NCI-H446 treated with DMSO at 0.1 percent for 48 hours (cell line): ENCODE measurements around the gene CPM.
"Not testable (repeated sequence)": the region's sequence is repeated elsewhere in the genome, so short reads cannot be mapped to it uniquely, and the experiment has no call there.

Source experiments
- DNase-seq: peaks from one replicate; lab custom pipeline; 2025; lab: John Stamatoyannopoulos, UW

The CPM gene

DNA sequence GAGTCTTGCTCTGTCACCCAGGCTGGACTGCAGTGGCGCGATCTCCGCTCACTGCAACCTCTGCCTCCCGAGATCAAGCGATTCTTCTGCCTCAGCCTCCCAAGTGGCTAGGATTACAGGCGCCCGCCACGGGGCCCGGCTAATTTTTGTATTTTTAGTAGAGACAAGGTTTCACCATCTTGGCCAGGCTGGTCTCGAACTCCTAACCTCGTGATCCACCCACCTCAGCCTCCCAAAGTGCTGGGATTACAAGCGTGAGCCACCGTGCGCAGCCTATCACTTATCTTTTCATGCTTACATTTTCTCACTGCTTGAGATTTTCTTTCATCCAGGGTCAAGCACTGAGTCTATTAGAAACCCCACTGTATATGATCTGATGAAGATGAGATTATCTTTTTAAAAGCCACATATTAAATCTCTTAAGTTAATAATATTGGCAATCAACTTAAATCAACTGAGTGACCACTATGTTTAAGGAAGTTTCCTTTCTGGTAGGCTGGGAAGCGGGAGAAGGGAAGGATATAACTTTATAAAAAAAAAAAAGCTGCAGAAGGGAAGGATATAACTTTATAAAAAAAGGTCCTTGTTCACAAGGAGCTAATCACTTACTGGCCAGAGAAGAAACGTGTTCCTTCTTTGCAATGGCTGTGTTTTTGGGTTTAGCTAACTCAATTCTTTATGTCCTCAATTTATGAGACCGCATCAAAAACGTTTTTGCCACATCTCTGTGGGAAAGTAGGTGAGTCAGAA, 126.3 kb downstream of the CPM start:
- DNase-seq, result no peak

DNA sequence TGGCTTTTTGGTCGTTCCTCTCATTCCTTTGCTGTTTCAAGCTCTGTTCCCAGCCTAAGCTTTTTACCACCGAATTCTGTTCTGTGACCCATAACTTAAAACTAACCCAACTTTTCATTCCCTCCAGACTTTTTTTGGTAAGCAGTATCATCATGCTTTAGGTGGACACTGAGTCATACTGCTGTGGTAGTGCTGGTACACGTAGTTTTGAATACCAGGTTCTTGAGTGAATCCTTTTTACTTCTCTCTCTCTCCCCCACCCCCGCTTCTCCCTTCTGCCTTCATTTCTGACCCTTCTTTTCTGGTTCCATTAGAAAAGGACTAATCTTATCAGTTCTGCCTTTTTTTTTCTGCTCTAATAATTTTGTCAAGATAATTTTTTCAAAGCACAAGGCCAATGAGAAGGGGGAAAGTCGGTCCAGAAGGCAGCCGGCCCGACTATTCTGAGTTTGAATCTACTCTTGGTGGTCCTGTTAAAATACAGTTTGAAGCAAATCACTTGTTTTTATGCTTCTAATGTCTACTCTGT, 127.3 kb downstream of the CPM start:
- DNase-seq, result no peak

DNA sequence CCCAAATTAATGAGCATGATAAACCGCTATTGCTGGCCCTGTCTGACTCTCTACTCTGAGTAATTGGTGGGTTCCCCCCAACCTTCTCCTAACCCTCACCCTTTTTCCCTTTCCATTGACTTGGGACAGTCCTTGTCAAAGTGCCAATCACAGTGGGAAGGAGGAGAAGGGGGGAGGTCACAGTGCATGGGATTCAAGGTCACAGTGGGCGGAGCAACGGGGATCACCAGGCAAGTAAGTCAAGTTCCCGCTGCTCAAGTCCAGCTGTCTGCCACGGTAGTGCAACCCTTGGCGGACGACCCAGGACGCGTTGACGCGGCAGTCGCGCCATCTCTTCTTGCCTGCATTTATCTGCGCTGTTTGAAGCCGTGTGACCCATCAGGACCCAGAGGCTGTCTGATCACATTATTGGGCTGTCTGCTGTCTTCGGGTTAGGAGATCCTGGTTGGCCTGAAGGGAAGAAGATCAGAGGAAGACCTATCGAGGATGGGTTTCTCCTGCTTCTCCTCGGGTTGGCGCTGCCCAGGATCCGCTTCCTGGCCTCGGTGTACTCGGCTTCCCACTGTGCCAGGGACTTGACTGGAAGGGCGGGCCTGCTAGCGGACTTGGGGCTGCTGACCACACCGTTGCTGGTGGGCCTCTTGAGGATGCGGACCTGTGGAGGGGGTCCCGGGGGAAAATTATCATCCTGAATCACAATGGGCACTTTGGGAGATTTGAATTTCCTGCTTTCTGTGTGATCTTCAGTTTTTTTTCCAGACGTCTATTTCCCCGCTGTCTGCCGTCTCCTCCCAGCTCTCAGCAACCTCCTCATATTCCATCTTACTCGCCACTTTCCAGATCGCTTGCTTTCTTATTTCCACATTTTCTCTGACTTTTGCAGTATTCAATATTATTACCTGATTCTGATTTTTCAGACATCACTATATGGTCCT, 128.0 kb downstream of the CPM start:
- DNase-seq, result no peak

DNA sequence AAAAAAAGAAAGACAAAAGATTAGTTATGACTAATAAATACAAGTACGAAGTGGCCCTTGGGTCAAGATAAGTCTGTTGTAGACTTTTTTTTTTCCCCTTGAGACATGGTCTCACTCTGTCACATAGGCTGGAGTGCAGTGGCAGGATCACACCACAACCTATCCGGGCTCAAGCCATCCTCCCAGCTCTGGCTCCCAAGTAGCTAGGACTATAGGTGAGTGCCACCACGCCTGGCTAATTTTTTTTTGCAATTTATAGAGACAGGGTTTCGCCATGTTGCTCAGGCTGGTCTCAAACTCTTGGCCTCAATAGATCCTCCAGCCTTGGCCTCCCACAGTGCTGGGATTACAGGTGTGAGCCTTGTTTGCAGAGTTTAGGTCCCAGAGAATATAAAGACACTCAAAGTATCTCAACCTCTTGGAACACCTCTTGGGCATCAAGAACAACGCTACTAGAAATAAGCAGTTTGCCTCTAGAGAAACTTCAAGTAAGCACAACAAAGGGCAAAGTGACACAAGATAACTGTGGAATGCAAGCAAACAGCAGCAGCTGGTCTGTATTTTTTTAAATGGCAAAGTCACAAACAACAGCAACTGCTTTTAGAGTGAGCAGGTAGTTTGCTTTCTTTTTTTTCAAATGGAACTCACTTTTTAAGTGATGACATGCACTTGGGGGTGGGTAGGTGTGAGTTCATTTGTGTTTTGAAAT, 128.9 kb downstream of the CPM start:
- DNase-seq, result no peak

DNA sequence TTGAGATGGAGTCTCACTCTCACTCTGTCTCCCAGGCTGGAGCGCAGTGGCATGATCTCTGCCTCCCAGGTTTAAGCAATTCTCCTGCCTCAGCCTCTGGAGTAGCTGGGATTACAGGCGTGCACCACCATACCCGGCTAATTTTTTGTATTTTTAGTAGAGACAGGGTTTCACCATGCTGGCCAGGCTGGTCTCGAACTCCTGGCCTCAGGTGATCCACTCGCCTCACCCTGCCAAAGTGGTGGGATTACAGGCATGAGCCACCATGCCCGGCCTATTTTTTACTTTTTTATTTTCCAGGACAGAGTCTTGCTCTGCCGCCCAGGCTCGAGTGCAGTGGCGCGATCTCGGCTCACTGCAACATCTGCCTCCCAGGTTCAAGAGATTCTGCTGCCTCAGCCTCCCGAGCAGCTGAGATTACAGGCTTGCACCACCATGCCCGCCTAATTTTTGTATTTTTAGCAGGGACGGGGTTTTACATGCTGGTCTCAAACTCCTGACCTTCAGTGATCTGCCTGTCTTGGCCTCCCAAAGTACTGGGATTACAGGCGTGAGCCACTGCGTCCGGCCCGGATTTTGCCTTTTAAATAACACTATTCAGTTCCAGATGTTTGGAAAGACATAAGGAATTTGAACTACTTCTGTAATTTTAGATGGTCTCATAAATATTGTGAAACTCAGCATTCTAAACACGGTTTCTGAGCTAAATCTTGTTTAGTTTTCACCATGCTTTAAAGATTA, 129.9 kb downstream of the CPM start:
- not testable (repeated sequence) for DNase-seq

DNA sequence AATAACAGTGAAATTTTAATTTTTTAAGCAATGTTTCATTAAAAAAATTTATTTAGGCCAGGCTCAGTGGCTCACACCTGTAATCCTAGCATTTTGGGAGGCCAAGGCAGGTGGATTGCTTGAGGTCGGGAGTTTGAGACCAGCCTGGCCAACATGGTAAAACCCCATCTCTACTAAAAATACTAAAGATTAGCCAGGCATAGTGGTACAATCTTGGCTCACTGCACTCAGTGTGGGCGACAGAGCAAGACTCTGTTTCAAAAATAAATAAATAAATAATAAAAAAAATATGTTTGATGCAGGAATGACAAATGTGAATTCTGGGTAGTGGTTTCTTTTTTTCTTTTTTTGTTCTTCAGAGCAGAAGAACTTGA, 130.6 kb downstream of the CPM start:
- not testable (repeated sequence) for DNase-seq
